Activated CD4-positive, alpha-beta T cell treated with anti-CD3 and anti-CD28 coated beads for 36 hours (primary cell): ENCODE results near the gene NKTR. TPM values are rescaled to one million over a fixed set of nuclear protein-coding genes. Genes with fewer than 3 reads are reported as not detected.

Source experiments
- ATAC-seq: fragments of 200-7000 bp; cut with Tn5 transposase; one replicate; pipeline ENCODE4 v1.10.0; 2021; ENCODE audit warnings: mild to moderate bottlenecking, moderate library complexity
- CTCF ChIA-PET: fragments of 350-600 bp; sonication (Branson Sonifier 250); formaldehyde crosslinking; loops from one replicate; lab custom pipeline; 2021; ENCODE audit warnings: antibody characterized with exemption; lab: Charles Lee
- POLR2A ChIA-PET: fragments of 350-600 bp; sonication (Branson Sonifier 250); formaldehyde crosslinking; loops from one replicate; lab custom pipeline; 2021; ENCODE audit warnings: antibody characterized with exemption, inconsistent platforms; lab: Charles Lee
- DNase-seq: peaks from one replicate; pipeline ENCODE4 v3.0.0-alpha.2; 2020
- H3K27ac Mint-ChIP-seq: one replicate; pipeline ENCODE4 v1.8.0; 2021; ENCODE audit warnings: mixed read lengths
- H3K27me3 Mint-ChIP-seq: one replicate; pipeline ENCODE4 v1.8.0; 2021; ENCODE audit warnings: mixed read lengths
- H3K36me3 Mint-ChIP-seq: one replicate; pipeline ENCODE4 v1.8.0; 2021; ENCODE audit warnings: low read depth, mixed read lengths
- H3K4me1 Mint-ChIP-seq: one replicate; pipeline ENCODE4 v1.8.0; 2021; ENCODE audit warnings: mixed read lengths
- H3K4me3 Mint-ChIP-seq: one replicate; pipeline ENCODE4 v1.8.0; 2021; ENCODE audit warnings: mild to moderate bottlenecking, moderate library complexity, mixed read lengths
- H3K9me3 Mint-ChIP-seq: one replicate; pipeline ENCODE4 v1.8.0; 2021; ENCODE audit warnings: low read depth, mixed read lengths
- intact Hi-C, 2 experiments: fragments of 100-400 bp; cut with DNase I in 1 of 2; cut with micrococcal nuclease in 1 of 2; formaldehyde crosslinking; loops; one replicate each; pipeline versions ENCODE4 v1.14.2 to v1.15.1; 2022 to 2024; cut with DNase I, micrococcal nuclease
- total RNA-seq, 2 experiments: library from RNA; stranded (reverse); gene quantifications; one replicate each; pipeline ENCODE4 v1.2.3, GENCODE V29; 2021

NKTR gene
- total RNA-seq, 2 experiments from 2014 or later, result 50.8 to 59.2 TPM

DNA sequence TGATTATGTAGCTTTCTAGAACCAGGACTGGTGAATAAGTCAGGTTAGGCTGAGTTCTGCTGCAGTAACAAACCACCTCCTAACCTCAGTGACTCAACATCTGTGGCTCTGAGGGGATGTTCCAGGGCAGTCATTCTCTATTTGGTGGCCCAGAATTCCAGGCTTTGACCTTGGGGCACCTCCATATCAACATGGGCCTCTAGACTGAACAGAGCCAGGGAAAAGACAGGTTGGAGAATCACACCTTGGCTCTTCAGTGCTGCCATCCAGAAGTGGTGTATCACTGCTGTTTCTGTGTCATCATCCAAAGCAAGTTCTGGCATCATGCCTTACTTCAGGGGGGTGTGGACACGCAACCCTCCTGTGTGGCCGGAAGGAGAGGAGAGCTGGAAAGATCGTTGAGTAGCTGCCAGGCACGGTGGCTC is 68.3 kb downstream of the NKTR start:
- CTCF ChIA-PET, result no interaction called here
- Mint-ChIP-seq H3K27ac (no peak overlapping the region), H3K9me3 (no peaks in the 10 kb centered on the region), H3K36me3 (no peaks in the 10 kb centered on the region), H3K27me3 (no peaks in the 10 kb centered on the region), H3K4me3 (no peak overlapping the region), H3K4me1 (no peaks in the 10 kb centered on the region)
- intact Hi-C loops, result no loop called here
- POLR2A ChIA-PET, result no interaction called here
- DNase-seq (no peak), ATAC-seq (no peak)

- no peaks in the 10 kb centered on the region for H3K9me3 Mint-ChIP-seq
- intact Hi-C loops, result no loop called here
- H3K4me3 Mint-ChIP-seq, result no peak overlapping the region
- H3K27ac Mint-ChIP-seq, result no peak overlapping the region
- H3K36me3 Mint-ChIP-seq, result no peaks in the 10 kb centered on the region
- peaks cover 1% of the 10 kb centered on the region for H3K27me3 Mint-ChIP-seq
- no peaks in the 10 kb centered on the region for H3K4me1 Mint-ChIP-seq
- DNase-seq (no peak), ATAC-seq (no peak)
- POLR2A ChIA-PET, result no interaction called here
- CTCF ChIA-PET, result interaction anchor here (1.0 kb wide), 1 partner anchor 9 kb away, joined by 3 read pairs; no protein-coding TSS in a partner anchor
Observed at GRCh38 chr3:42670051-42670576, 69.6 kb downstream of the NKTR start.

GRCh38 chr3:42670670-42671069 is 70.2 kb downstream of the NKTR start:
- ChIA-PET POLR2A (no interaction called here), CTCF (interaction anchor here (1.0 kb wide), 1 partner anchor 10 kb away, joined by 3 read pairs; no protein-coding TSS in a partner anchor)
- no peaks in the 10 kb centered on the region for H3K36me3 Mint-ChIP-seq
- H3K27me3 Mint-ChIP-seq, result peaks cover 2% of the 10 kb centered on the region
- no peaks in the 10 kb centered on the region for H3K4me1 Mint-ChIP-seq
- no peak overlapping the region for H3K4me3 Mint-ChIP-seq
- intact Hi-C loops, result no loop called here
- ATAC-seq (no peak), DNase-seq (no peak)
- H3K9me3 Mint-ChIP-seq, result no peaks in the 10 kb centered on the region
- H3K27ac Mint-ChIP-seq, result no peak overlapping the region

- Mint-ChIP-seq H3K4me3 (no peak overlapping the region), H3K27me3 (peaks cover 2% of the 10 kb centered on the region), H3K36me3 (no peaks in the 10 kb centered on the region), H3K27ac (no peak overlapping the region), H3K4me1 (no peaks in the 10 kb centered on the region), H3K9me3 (peaks cover 9% of the 10 kb centered on the region)
- ATAC-seq, result no peak
- intact Hi-C loops, result no loop called here
- ChIA-PET CTCF (no interaction called here), POLR2A (no interaction called here)
- no peak for DNase-seq
Observed at GRCh38 chr3:42672515-42672914, 72.0 kb downstream of the NKTR start.

GRCh38 chr3:42673082-42673481 is 72.6 kb downstream of the NKTR start:
- POLR2A ChIA-PET, result no interaction called here
- Mint-ChIP-seq H3K27me3 (peaks cover 2% of the 10 kb centered on the region), H3K27ac (no peak overlapping the region), H3K4me3 (no peak overlapping the region), H3K4me1 (no peaks in the 10 kb centered on the region), H3K36me3 (no peaks in the 10 kb centered on the region), H3K9me3 (peaks cover 14% of the 10 kb centered on the region)
- intact Hi-C loops, result no loop called here
- ATAC-seq, result no peak
- no peak for DNase-seq
- CTCF ChIA-PET, result no interaction called here

DNA sequence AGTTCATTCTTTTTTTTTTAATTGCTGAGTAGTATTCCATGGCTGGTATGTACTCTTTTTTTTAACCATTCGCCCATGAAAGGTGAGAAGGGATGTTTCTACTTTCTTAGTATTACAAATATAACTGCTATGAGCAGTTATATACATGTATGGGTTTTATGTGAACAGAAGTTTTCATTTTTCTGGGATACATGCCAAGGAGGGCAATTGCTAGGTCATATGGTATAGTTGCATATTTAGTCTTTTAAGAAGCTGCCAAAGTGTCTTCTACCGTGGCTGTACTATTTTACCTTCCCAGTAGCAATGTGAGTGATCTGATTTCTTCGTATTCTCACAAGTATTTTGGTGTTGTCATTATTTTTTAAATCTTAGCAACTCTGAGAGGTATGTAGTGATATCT is 73.7 kb downstream of the NKTR start:
- H3K9me3 Mint-ChIP-seq, result peaks cover 18% of the 10 kb centered on the region
- ATAC-seq (no peak), DNase-seq (no peak)
- H3K27ac Mint-ChIP-seq, result no peak overlapping the region
- ChIA-PET POLR2A (no interaction called here), CTCF (no interaction called here)
- H3K4me1 Mint-ChIP-seq, result peaks cover 3% of the 10 kb centered on the region
- no peak overlapping the region for H3K4me3 Mint-ChIP-seq
- H3K36me3 Mint-ChIP-seq, result peaks cover 5% of the 10 kb centered on the region
- peaks cover 2% of the 10 kb centered on the region for H3K27me3 Mint-ChIP-seq
- intact Hi-C loops, result no loop called here

GRCh38 chr3:42675909-42676308 is 75.4 kb downstream of the NKTR start:
- ATAC-seq (no peak), DNase-seq (no peak)
- H3K4me3 Mint-ChIP-seq, result no peak overlapping the region
- H3K4me1 Mint-ChIP-seq, result peaks cover 4% of the 10 kb centered on the region
- CTCF ChIA-PET, result no interaction called here
- peaks cover 18% of the 10 kb centered on the region for H3K9me3 Mint-ChIP-seq
- H3K27me3 Mint-ChIP-seq, result peaks cover 2% of the 10 kb centered on the region
- intact Hi-C loops, result no loop called here
- no peak overlapping the region for H3K27ac Mint-ChIP-seq
- H3K36me3 Mint-ChIP-seq, result peaks cover 5% of the 10 kb centered on the region
- POLR2A ChIA-PET, result no interaction called here

- CTCF ChIA-PET, result no interaction called here
- Mint-ChIP-seq H3K4me3 (no peak overlapping the region), H3K27ac (no peak overlapping the region), H3K4me1 (peaks cover 5% of the 10 kb centered on the region), H3K27me3 (peaks cover 9% of the 10 kb centered on the region), H3K9me3 (peaks cover 18% of the 10 kb centered on the region), H3K36me3 (peaks cover 5% of the 10 kb centered on the region)
- intact Hi-C loops, result no loop called here
- no peak for ATAC-seq
- no peak for DNase-seq
- POLR2A ChIA-PET, result no interaction called here
Observed at GRCh38 chr3:42678447-42678846, 78.0 kb downstream of the NKTR start.

DNA sequence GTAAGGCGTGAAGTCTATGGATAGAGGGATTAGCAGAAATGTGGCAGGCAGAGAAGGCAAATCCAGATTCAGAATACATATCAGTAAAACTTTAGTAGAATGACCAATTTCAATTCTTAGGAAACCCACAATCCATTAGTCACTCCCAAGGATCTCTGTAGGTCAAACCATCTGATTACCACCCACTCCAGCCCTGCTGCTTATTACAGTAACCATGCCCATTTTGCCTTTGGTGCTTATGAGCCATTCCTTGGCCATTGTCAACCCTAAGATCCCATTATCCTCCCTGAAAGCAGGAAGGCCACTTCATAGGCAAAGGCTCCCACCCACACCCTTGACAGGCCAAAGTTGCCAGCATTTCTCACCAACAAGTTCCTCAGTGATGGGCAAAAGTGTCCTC is 79.8 kb downstream of the NKTR start:
- ChIA-PET POLR2A (no interaction called here), CTCF (no interaction called here)
- DNase-seq, result no peak
- Mint-ChIP-seq H3K4me3 (no peak overlapping the region), H3K9me3 (peaks cover 18% of the 10 kb centered on the region), H3K4me1 (peaks cover 8% of the 10 kb centered on the region), H3K36me3 (peaks cover 5% of the 10 kb centered on the region), H3K27me3 (peaks cover 11% of the 10 kb centered on the region), H3K27ac (no peak overlapping the region)
- intact Hi-C loops, result no loop called here
- no peak for ATAC-seq

DNA sequence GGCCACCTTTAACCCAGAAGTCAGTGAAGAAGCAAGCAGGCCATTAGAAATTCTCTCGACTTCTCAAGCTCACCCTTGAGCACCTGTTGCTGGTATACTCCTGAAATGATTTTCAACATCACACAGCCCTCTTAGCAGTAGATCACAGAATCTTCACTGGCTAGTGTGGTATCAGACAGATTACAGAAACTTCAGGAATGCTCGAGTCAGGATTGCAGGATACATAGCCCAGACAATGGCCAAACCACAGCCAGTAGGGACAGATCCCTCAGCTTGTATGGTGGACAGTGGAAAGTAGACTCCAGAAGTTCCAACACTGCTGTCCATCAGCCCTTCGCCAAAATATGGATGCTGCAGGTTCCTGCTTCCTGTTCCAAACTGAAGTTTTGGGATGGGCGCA is 80.3 kb downstream of the NKTR start:
- Mint-ChIP-seq H3K4me3 (no peak overlapping the region), H3K9me3 (peaks cover 18% of the 10 kb centered on the region), H3K27ac (no peak overlapping the region), H3K36me3 (peaks cover 5% of the 10 kb centered on the region), H3K4me1 (peaks cover 9% of the 10 kb centered on the region), H3K27me3 (peaks cover 14% of the 10 kb centered on the region)
- ChIA-PET POLR2A (no interaction called here), CTCF (no interaction called here)
- DNase-seq (no peak), ATAC-seq (no peak)
- intact Hi-C loops, result no loop called here

DNA sequence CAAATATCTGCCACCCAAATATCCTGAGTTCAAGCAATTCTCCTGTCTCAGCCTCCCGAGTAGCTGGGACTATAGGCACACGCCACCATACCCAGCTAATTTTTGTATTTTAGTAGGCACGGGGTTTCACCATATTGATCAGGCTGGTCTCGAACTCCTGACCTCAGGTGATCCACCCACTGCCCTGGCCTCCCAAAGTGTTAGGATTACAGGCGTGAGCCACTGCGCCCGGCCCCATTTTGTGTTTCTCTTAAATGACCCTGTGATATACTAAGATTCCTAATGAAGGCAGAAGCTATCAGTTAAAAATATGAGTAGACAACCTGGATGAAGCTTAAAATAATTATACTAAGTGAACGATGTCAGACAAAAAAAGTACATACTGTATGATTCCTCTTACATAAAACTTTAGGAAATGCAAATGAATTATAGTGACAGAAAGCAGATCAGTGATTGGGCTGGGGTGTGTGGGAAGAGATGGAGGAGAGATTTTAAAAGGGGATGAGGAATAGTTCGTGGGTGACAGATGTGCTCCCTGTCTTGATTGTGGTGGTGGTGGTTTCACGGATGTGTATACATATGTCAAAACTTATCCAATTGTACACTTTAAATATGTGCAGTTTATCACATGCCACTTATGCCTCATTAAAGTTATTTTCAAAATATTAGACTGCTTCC is 81.0 kb downstream of the NKTR start:
- ATAC-seq (no peak), DNase-seq (no peak)
- POLR2A ChIA-PET, result no interaction called here
- Mint-ChIP-seq H3K9me3 (peaks cover 14% of the 10 kb centered on the region), H3K36me3 (peaks cover 5% of the 10 kb centered on the region), H3K27ac (no peak overlapping the region), H3K4me1 (peaks cover 11% of the 10 kb centered on the region), H3K27me3 (peaks cover 20% of the 10 kb centered on the region), H3K4me3 (no peak overlapping the region)
- intact Hi-C loops, result no loop called here
- CTCF ChIA-PET, result no interaction called here

DNA sequence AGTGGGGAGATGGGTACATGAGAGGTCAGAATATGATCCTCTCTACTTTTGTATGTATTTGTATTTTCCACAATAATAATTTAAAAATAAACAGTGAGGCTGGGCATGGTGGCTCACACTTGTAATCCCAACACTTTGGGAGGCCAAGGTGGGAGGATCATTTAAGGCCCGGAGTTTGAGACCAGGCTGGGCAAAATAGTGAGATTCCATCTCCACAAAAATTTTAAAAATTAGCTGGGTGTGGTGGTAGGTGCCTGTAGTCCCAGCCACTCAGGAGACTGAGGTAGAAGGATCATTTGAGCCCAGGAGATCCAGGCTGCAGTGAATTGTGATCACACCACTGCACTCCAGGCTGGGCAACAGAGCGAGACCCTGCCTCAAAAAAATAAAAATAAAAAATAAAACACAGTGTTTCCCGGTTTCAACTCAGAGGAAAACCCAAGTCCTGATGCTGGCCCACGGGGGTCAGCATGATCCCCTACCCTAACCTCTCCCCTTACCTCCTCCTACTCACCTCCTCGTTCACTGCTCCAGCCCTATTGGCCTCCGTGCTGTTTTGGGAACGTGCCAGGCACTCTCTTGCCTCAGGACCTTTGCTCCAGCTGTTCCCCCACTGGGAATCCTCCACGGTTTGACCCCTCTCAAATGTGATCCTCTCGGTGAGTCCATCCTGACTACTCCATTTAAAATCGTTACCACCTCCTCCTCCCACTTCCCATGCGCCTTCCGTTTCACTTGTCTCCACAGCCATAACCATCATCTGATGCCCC is 82.0 kb downstream of the NKTR start:
- peaks cover 11% of the 10 kb centered on the region for H3K4me1 Mint-ChIP-seq
- intact Hi-C loops, result no loop called here
- peaks cover 25% of the 10 kb centered on the region for H3K27me3 Mint-ChIP-seq
- ATAC-seq (no peak), DNase-seq (no peak)
- H3K4me3 Mint-ChIP-seq, result no peak overlapping the region
- peaks cover 10% of the 10 kb centered on the region for H3K9me3 Mint-ChIP-seq
- H3K36me3 Mint-ChIP-seq, result peaks cover 5% of the 10 kb centered on the region
- POLR2A ChIA-PET, result no interaction called here
- CTCF ChIA-PET, result no interaction called here
- no peak overlapping the region for H3K27ac Mint-ChIP-seq
